Measurements from ENCODE around the gene SLC4A1AP. TPM values are rescaled to one million over a fixed set of nuclear protein-coding genes. Genes with fewer than 3 reads are reported as not detected.

SLC4A1AP gene
- polyA plus RNA-seq, 1 of the 3 experiments (the other 2 are of a cell fraction), result 9.4 TPM

GRCh38 chr2:27737676-27738348 lies 74.1 kb downstream of the SLC4A1AP start (continued):
- TF ChIP-seq RFX5 (IDR thresholded peaks at IDR 0.05; ENCODE audit: low read length) (no peak), RXRA (IDR thresholded peaks at IDR 0.05; ENCODE audit: borderline replicate concordance, low read depth) (no peak), USF2 (IDR thresholded peaks at IDR 0.05; ENCODE audit: borderline replicate concordance, low read depth, low read length) (no peak), TEAD4 (IDR thresholded peaks at IDR 0.05; ENCODE audit: borderline replicate concordance, insufficient read depth) (no peak), EZH2phosphoT487 (IDR thresholded peaks at IDR 0.05; ENCODE audit: borderline replicate concordance, low read depth) (no peak), FOSL2 (IDR thresholded peaks at IDR 0.05; ENCODE audit: borderline replicate concordance, low read depth) (no peak), FOXJ3 (CRISPR knock-in tag; IDR thresholded peaks at IDR 0.05) (peak; percentile 78), YY1 (IDR thresholded peaks at IDR 0.05; ENCODE audit: low read depth) (no peak), SIN3A (IDR thresholded peaks at IDR 0.05; ENCODE audit: borderline replicate concordance, low read depth, low read length) (no peak), NRF1 (IDR thresholded peaks at IDR 0.05; ENCODE audit: low read depth, low read length) (no peak), REST (IDR thresholded peaks at IDR 0.05; ENCODE audit: low read depth, low read length) (no peak), CHD2 (IDR thresholded peaks at IDR 0.05; ENCODE audit: low read length, partially characterized antibody) (peak; percentile 82)

GRCh38 chr2:27738349-27739057 lies 74.8 kb downstream of the SLC4A1AP start:
- Histone ChIP-seq H3K4me2 (no peak overlapping the region), H3K36me3 (replicated peaks in 1 of 2; ENCODE audit: control insufficient read depth in 1 of 2, insufficient read depth in 2 of 2, low read length in 1 of 2) (no peaks in the 10 kb centered on the region), H3K27me3 (ENCODE audit: insufficient read depth) (no peaks in the 10 kb centered on the region), H4K20me1 (ENCODE audit: insufficient read depth) (no peaks in the 10 kb centered on the region), H3K9me3 (no peaks in the 10 kb centered on the region), H3K79me2 (ENCODE audit: insufficient read depth) (no peaks in the 10 kb centered on the region), H3K9ac (no peak overlapping the region), H3F3A (replicated peaks; ENCODE audit: insufficient read depth) (no peaks in the 10 kb centered on the region), H3K4me3 (ENCODE audit: low read depth in 2 of 2, low read length in 1 of 2) (no peak overlapping the region), H3K9me2 (no peaks in the 10 kb centered on the region), H3K27ac (ENCODE audit: low read depth in 2 of 2, low read length in 1 of 2) (peak overlapping the region in 1 of 2 experiments; percentile 92; a peak in 2 of 4 replicates), H2AFZ (ENCODE audit: low read depth) (no peak overlapping the region), H3K4me1 (ENCODE audit: control insufficient read depth in 1 of 2, insufficient read depth in 2 of 2, low read depth in 1 of 2, low read length in 1 of 2) (peaks cover 0 to 19% of the 10 kb centered on the region in 2 experiments; a peak in 2 of 4 replicates)
- TF ChIP-seq FOXM1 (IDR thresholded peaks at IDR 0.05; ENCODE audit: low read depth), result no peak
- TF ChIP-seq USF2 (IDR thresholded peaks at IDR 0.05; ENCODE audit: borderline replicate concordance, low read depth, low read length), result no peak
- no peak for DNase-seq
- WGBS (ENCODE audit: low lambda C conversion rate), result 82% methylated on average over 13 of the region's 13 CpGs
- ChIA-PET CTCF (interaction anchor here (0.7 to 6.0 kb wide), 11 partner anchors 9 to 658 kb away, joined by 3 to 52 read pairs (median 6); partner anchors contain the start of gene FOSL2), POLR2A (interaction anchor here (0.7 to 1.0 kb wide), 2 partner anchors 10 to 617 kb away, joined by 3 read pairs; no protein-coding TSS in a partner anchor)

All from SK-N-SH (cell line).